SK-N-MC (cell line): ENCODE measurements around the gene ATP10B.

ENCODE experiments used
- EZH2 ChIP-seq: fragments of 200-600 bp; sonication (generic); IDR thresholded peaks from one replicate; pipeline ENCODE4 v1.6.1; 2017; ENCODE audit warnings: antibody characterized with exemption
- POLR2AphosphoS5 ChIP-seq: IDR thresholded peaks from 2 replicates; pipeline ENCODE4 v1.6.1; 2012; ENCODE audit warnings: mild to moderate bottlenecking, low read depth, low read length, borderline replicate concordance

GRCh38 chr5:160651692-160652645 is 200.0 kb downstream of the ATP10B start:
- TF ChIP-seq EZH2: no peak
- no peak for TF ChIP-seq POLR2AphosphoS5
